Endothelial cell of hepatic sinusoid (primary cell): ENCODE results near the gene GSTM1.
"Not testable (repeated sequence)": the region's sequence is repeated elsewhere in the genome, so short reads cannot be mapped to it uniquely, and the experiment has no call there.

ENCODE experiments used
- in situ Hi-C: cut with HindIII; loops from 2 replicates; pipeline ENCODE4 v1.10.0; 2017; ENCODE audit warnings: low sequenced_read_pairs

GSTM1 gene

GRCh38 chr1:109695138-109695537, 7.5 kb downstream of the GSTM1 start:
- in situ Hi-C loops, result not testable (repeated sequence)

- in situ Hi-C loops, result no loop called here
Measured at GRCh38 chr1:109697066-109697465, 9.4 kb downstream of the GSTM1 start.

- in situ Hi-C loops, result not testable (repeated sequence)
Measured at GRCh38 chr1:109697861-109698260, 10.2 kb downstream of the GSTM1 start.

- in situ Hi-C loops, result not testable (repeated sequence)
Measured at GRCh38 chr1:109702940-109703339, 15.3 kb downstream of the GSTM1 start.

- in situ Hi-C loops, result no loop called here
Measured at GRCh38 chr1:109704173-109704572, 16.6 kb downstream of the GSTM1 start.

GRCh38 chr1:109705411-109705810, 17.8 kb downstream of the GSTM1 start:
- in situ Hi-C loops, result no loop called here

- in situ Hi-C loops, result not testable (repeated sequence)
Measured at GRCh38 chr1:109708949-109709348, 21.3 kb downstream of the GSTM1 start.

GRCh38 chr1:109709822-109710221, 22.2 kb downstream of the GSTM1 start:
- in situ Hi-C loops, result not testable (repeated sequence)

GRCh38 chr1:109711593-109712320, 24.1 kb downstream of the GSTM1 start, which contains the start of gene GSTM5:
TSS of gene GSTM5 (plus strand) at chr1:109712251. CDS start at chr1:109712313, 62 bp downstream.
- in situ Hi-C loops, result not testable (repeated sequence)

GRCh38 chr1:109712321-109712864, 24.8 kb downstream of the GSTM1 start:
- in situ Hi-C loops, result no loop called here

GRCh38 chr1:109713636-109714035, 26.0 kb downstream of the GSTM1 start:
- in situ Hi-C loops, result no loop called here

GRCh38 chr1:109714661-109715372, 27.2 kb downstream of the GSTM1 start:
- in situ Hi-C loops, result no loop called here

GRCh38 chr1:109716121-109716520, 28.5 kb downstream of the GSTM1 start:
- in situ Hi-C loops, result no loop called here

- in situ Hi-C loops, result no loop called here
Measured at GRCh38 chr1:109716570-109717090, 29.0 kb downstream of the GSTM1 start.

- in situ Hi-C loops, result no loop called here
Measured at GRCh38 chr1:109717729-109718128, 30.1 kb downstream of the GSTM1 start.

- in situ Hi-C loops, result no loop called here
Measured at GRCh38 chr1:109718495-109718894, 30.9 kb downstream of the GSTM1 start.

- in situ Hi-C loops, result no loop called here
Measured at GRCh38 chr1:109719337-109719837, 31.8 kb downstream of the GSTM1 start.

- in situ Hi-C loops, result no loop called here
Measured at GRCh38 chr1:109721042-109721441, 33.4 kb downstream of the GSTM1 start.

GRCh38 chr1:109721971-109722370, 34.4 kb downstream of the GSTM1 start:
- in situ Hi-C loops, result no loop called here

- in situ Hi-C loops, result no loop called here
Measured at GRCh38 chr1:109722908-109723691, 35.5 kb downstream of the GSTM1 start.

GRCh38 chr1:109724933-109725332, 37.3 kb downstream of the GSTM1 start:
- in situ Hi-C loops, result loop anchor here (5.0 kb wide), 1 partner anchor 78 kb away; no protein-coding TSS in a partner anchor
